GM19468 (cell line): ENCODE data around the gene ZDHHC6.
"Not testable (repeated sequence)": the region's sequence is repeated elsewhere in the genome, so short reads cannot be mapped to it uniquely, and the experiment has no call there.

Source experiments
- ATAC-seq: cut with Tn5 transposase; IDR thresholded peaks from one replicate; pipeline ENCODE4 v1.9.1; 2021; ENCODE audit warnings: mild to moderate bottlenecking, moderate library complexity, moderate number of reproducible peaks; ENCODE audit not compliant: unreplicated experiment; ENCODE audit errors: extremely low read depth

The ZDHHC6 gene

DNA sequence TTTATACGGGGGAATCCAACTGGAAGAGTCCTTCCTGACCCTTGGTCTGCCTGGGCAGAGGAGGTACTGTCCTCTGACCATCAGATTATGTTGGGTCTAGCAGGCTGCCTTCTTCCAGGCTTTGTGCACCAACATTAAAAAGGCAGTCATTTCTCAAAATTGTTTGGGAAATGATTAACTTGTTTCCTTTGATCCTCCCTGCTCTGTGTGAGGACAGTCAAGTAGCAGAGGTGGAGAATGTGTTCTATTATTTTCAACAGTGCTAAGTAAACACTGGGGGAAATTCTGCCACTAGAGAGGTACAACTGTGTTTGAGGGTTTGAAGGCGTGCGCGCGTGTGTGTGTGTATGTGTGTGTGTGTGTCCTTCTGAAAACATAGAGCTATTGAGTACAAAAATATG lies 52.2 kb downstream of the ZDHHC6 start:
- ATAC-seq = no peak

DNA sequence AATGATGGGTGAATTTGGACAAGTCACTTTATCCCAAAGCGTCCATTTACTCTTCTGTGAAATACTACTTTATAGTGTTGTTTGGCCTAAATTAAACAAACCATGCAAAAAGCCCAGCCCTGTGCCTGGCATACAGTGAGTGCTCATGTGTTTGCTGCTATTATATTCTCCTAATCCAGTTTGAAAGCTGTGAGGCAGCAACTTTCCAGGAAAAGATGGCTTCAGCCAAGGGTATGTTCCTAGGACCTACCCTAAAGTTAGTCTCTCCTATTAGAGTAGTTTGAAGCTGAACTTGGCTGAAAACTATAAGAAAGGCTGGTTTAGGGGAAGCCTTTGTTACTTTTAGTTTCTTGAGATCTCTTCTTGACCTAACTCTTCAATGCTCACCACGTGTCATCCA lies 52.9 kb downstream of the ZDHHC6 start:
- ATAC-seq = no peak

DNA sequence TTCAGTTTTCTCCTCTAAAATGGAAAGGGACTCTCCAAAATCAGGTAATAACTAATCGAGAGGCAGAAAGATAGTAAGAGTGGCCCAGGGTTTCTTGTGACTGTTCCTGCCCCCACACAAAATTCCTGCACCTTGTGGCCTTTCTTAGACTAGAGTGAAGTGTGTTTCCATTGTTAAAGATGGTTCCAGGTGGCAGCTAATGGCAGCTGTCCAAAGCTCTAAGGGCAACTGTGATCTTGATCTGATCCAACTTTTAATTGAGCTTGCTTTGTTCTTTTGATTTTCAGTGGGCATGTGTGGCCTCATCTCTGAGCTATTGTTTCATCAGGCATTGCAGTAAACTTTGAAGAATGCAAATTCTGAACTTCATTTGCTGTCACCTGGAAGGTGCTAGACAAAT lies 53.4 kb downstream of the ZDHHC6 start:
- ATAC-seq = no peak

DNA sequence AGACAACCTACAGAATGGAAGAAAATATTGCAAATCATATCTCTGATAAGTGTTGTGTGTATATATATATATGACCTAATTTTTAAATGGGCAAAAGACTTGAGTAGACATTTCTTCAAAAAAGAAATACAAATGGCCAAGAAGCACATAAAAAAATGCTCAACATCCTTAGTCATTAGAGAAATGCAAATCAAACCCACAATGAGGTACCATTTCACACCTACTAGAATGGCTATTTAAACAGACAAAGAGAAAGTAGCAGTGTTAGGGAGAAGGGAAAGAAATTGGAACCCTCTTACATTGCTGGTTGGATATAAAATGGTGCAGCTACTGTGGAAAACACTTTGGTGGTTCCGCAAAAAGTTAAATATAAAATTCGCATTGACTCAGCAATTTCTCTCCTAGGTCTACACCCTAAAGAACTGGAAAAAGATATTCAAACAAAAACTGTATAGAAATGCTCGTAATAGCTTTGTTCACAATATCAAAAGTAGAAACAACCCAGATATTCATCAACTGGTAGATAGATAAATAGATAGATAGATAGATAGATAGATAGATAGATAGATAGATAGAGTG lies 56.5 kb downstream of the ZDHHC6 start:
- no peak for ATAC-seq

DNA sequence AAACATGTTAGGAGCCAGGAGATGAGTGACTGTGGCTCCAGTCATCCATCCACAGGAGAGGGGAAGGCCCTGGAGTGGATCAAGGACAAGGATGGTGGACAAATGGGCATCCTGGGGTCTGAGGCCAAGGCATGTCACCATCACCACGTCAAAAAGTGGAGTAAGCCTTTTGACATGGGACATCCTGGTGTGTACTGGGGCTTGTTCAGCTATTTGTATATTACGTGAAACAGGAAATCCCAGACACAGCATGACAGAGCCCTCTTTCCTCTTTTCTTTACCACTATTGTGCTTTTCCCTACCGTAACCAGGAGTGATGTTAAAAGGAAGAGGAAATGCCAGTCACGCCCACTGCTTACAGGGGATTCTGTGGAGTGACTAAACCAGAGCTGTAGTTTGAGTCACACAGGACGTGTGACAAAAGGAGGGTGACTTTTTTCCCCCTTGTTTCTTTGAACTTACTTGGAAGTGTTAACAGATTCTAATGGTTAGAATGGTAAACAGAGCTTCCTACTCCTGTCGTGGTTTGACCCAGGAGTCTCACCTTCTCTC lies 57.4 kb downstream of the ZDHHC6 start:
- peak; percentile 43 for ATAC-seq

DNA sequence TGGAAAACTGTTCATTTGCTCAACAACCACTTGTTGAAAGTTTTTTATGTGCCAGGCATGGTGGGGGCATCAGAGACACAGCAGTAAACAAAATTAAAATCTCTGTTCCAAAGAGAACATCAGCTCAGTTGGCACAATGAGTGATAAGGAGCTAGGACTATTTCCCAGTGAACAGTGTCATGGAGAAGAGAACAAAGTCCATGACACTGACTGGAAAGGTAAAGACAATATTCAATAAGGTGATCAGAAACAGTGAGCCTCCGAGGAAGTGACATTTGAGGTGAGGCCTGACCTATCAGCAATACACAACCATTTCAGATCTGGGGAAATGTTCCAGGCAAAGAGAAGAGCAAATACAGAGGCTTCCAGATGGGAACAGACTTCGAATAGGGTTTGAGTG lies 58.2 kb downstream of the ZDHHC6 start:
- ATAC-seq = no peak

DNA sequence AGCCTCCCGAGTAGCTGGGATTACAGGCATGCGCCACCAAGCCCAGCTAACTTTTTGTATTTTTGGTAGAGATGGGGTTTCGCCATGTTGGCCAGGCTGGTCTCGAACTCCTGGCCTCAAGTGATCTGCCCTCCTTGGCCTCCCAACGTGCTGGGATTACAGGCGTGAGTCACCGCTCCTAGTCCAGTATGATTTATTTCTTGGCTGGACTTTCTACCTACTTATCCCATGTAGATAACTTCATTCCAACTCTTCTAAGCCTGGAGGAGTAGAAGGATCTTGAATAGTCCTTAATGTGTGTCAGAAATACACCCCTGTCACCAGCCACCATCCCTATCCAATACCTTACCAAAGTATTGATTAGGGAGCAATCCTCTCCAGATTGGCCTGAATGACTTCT lies 58.7 kb downstream of the ZDHHC6 start:
- not testable (repeated sequence) for ATAC-seq

DNA sequence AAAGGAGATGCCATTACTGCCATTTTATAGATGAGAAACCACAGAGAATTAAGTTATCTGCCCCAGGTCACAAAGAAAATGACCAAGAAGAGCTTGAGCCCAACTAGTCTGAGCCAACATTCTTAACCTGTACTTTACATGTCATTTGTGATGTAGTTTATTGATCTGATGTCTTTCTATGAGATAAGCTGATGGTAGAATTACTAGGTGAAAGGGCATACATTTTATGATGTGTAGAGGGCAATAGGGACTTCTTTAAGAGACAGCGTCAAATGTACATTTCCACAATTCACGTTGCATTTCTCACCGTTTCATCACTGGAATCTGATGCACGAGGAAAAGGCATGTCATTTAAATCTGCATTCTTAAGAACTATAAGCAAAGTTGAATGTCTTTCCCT lies 61.5 kb downstream of the ZDHHC6 start:
- no peak for ATAC-seq

DNA sequence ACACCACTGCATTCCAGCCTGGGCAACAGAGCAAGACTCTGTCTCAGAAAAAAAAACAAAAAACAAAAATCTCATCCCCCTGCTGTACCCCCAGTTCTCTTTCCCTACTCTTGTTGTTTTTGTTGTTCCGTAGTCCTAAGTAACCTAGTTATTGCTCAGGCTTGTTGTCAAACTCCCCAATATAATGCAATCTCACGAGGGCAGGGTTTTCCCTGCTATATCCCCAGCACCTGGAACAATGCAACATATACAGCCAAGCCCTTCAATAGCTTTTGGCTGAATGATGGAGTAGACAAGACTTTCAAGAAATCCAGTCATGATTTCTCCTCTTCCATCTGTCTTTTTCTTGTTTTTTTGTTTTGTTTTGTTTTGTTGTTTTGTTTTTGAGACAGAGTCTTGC lies 62.6 kb downstream of the ZDHHC6 start:
- no peak for ATAC-seq

DNA sequence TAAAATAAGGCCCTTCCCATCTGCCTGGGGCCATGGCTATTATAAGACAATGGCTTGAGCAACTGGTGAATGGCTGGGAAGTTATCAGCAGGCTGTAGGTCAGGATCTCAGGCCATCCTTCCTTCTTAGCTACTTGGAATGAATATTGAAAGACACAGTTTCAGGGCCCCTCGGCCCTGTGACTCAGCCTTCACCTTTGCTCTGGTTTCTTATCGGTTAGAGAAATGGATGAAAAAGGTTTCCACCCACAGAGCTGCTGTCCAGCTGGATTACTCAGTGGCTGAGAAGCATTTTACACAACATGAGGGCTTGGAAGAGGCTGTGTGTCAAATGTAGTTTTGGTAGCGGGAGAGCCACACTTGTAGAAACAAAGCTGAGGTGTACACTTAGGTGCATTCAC lies 63.4 kb downstream of the ZDHHC6 start:
- ATAC-seq = no peak

DNA sequence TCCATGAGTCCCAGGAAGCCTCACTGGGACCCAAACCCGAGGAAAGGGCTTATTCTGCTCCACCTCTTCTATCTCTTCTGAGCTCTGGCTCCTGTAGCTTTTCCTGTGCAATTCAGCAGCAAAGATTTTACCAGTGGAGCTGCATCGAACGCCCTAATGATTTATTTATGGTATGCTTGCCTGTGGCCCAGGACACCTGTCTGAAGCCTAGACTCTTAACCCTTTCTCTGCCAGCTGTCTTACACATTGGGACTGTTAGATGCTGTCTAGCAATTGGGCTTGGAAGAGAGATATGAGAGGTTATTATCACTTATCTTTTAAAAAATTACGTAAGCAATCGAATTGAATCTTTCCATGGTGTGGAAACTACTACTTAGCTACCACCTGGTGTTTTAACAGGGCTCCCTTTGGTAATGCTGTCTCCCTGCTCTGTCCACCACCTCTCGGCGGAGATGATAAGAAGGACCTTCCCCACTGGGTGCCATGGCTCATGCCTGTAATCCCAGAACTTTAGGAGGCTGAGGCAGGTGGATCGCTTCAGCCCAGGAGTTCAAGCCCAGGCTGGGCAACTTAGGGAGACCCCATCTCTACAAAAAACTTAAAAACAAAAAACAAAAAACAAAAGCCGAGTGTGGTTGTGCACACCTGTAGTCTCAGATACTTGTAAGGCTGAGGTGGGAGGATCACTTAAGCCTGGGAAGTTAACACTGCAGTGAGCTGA lies 64.0 kb downstream of the ZDHHC6 start:
- no peak for ATAC-seq
